ENCODE data around the gene IPO4. TPM values are rescaled to one million over a fixed set of nuclear protein-coding genes. Genes with fewer than 3 reads are reported as not detected.

IPO4 gene
- total RNA-seq, 6 experiments from 2014 or later = 70.4 to 85.2 (median 79.4) TPM

GRCh38 chr14:24150061-24150460, 38.6 kb downstream of the IPO4 start:
- Mint-ChIP-seq H3K27ac (no peak overlapping the region), H3K36me3 (ENCODE audit: low read depth) (peaks cover 7% of the 10 kb centered on the region; the same call in 1 of the 2 replicates), H3K27me3 (ENCODE audit: insufficient read depth) (peaks cover 7% of the 10 kb centered on the region), H3K9me3 (no peaks in the 10 kb centered on the region), H3K4me3 (no peak overlapping the region), H3K4me1 (ENCODE audit: low read depth) (peaks cover 23% of the 10 kb centered on the region)
- no peak for TF ChIP-seq CTCF (IDR thresholded peaks at IDR 0.05)
- DNase-seq = no peak

GRCh38 chr14:24149302-24149969, 39.2 kb downstream of the IPO4 start:
- H3K4me3 Mint-ChIP-seq = peak overlapping the region; percentile 98; the same call in 1 of the 2 replicates
- no peak for DNase-seq
- no peak for TF ChIP-seq CTCF (IDR thresholded peaks at IDR 0.05)
- no peak overlapping the region for H3K27ac Mint-ChIP-seq
- H3K9me3 Mint-ChIP-seq = no peaks in the 10 kb centered on the region
- peaks cover 3% of the 10 kb centered on the region for H3K36me3 Mint-ChIP-seq (ENCODE audit: low read depth)
- H3K4me1 Mint-ChIP-seq (ENCODE audit: low read depth) = peaks cover 29% of the 10 kb centered on the region
- peaks cover 7% of the 10 kb centered on the region for H3K27me3 Mint-ChIP-seq (ENCODE audit: insufficient read depth)

- Mint-ChIP-seq H3K4me1 (ENCODE audit: low read depth) (peaks cover 45% of the 10 kb centered on the region), H3K36me3 (ENCODE audit: low read depth) (peaks cover 13% of the 10 kb centered on the region), H3K27ac (peak overlapping the region; percentile 40), H3K9me3 (no peaks in the 10 kb centered on the region), H3K4me3 (peak overlapping the region; percentile 98), H3K27me3 (ENCODE audit: insufficient read depth) (peaks cover 7% of the 10 kb centered on the region)
- no peak for DNase-seq
- TF ChIP-seq CTCF (IDR thresholded peaks at IDR 0.05) = no peak
These were observed 40.7 kb downstream of the IPO4 start for GRCh38 chr14:24147761-24148428.

- Mint-ChIP-seq H3K4me1 (ENCODE audit: low read depth) (peaks cover 50% of the 10 kb centered on the region), H3K9me3 (no peaks in the 10 kb centered on the region), H3K36me3 (ENCODE audit: low read depth) (peaks cover 13% of the 10 kb centered on the region), H3K27me3 (ENCODE audit: insufficient read depth) (peaks cover 7% of the 10 kb centered on the region), H3K27ac (peak within 1 kb of the TSS; percentile 97), H3K4me3 (peak within 1 kb of the TSS; percentile 98)
- peak; percentile 98 for DNase-seq
- no peak for TF ChIP-seq CTCF (IDR thresholded peaks at IDR 0.05)
These were observed 41.4 kb downstream of the IPO4 start, which contains the start of gene RNF31 for GRCh38 chr14:24146978-24147760. Gene RNF31 (plus strand): TSS chr14:24147498. CDS start chr14:24147699, 201 bp downstream.

GRCh38 chr14:24146453-24146977, 42.1 kb downstream of the IPO4 start, which contains the start of gene PSME2:
Gene PSME2 (minus strand): TSS chr14:24146610. CDS start chr14:24146581, 29 bp downstream.
- DNase-seq = peak; percentile 95
- Mint-ChIP-seq H3K4me3 (peak within 1 kb of the TSS; percentile 98), H3K4me1 (ENCODE audit: low read depth) (peaks cover 55% of the 10 kb centered on the region), H3K27me3 (ENCODE audit: insufficient read depth) (peaks cover 7% of the 10 kb centered on the region), H3K36me3 (ENCODE audit: low read depth) (peaks cover 13% of the 10 kb centered on the region), H3K9me3 (no peaks in the 10 kb centered on the region), H3K27ac (peak within 1 kb of the TSS; percentile 97)
- no peak for TF ChIP-seq CTCF (IDR thresholded peaks at IDR 0.05)
